Activated CD8-positive, alpha-beta memory T cell treated with anti-CD3 and anti-CD28 coated beads, Interleukin-2, amount 10 ng/mL, durations not matched to agents 7 days and 5 days (primary cell): ENCODE results near the gene AHCY. TPM values are rescaled to one million over a fixed set of nuclear protein-coding genes. Genes with fewer than 3 reads are reported as not detected.
"Not testable (repeated sequence)": the region's sequence is repeated elsewhere in the genome, so short reads cannot be mapped to it uniquely, and the experiment has no call there.

Experiments used
- ATAC-seq: fragments of 150-1000 bp; cut with Tn5 transposase; one replicate; pipeline ENCODE4 v1.10.0; 2021; ENCODE audit warnings: moderate library complexity
- CTCF ChIA-PET: fragments of 350-600 bp; sonication (Branson Sonifier 250); formaldehyde crosslinking; loops from one replicate; lab custom pipeline; 2021; ENCODE audit warnings: antibody characterized with exemption; lab: Charles Lee
- DNase-seq: peaks from one replicate; pipeline ENCODE4 v3.0.0-alpha.2; 2020
- H3K27ac Mint-ChIP-seq: one replicate; pipeline ENCODE4 v1.8.0; 2021; ENCODE audit warnings: mild to moderate bottlenecking, mixed read lengths
- H3K27me3 Mint-ChIP-seq: one replicate; pipeline ENCODE4 v1.8.0; 2021; ENCODE audit warnings: mixed read lengths
- H3K36me3 Mint-ChIP-seq: one replicate; pipeline ENCODE4 v1.8.0; 2021; ENCODE audit warnings: mild to moderate bottlenecking, mixed read lengths
- H3K4me1 Mint-ChIP-seq: one replicate; pipeline ENCODE4 v1.8.0; 2021; ENCODE audit warnings: mixed read lengths
- H3K4me3 Mint-ChIP-seq: one replicate; pipeline ENCODE4 v1.8.0; 2021; ENCODE audit warnings: mild to moderate bottlenecking, moderate library complexity, mixed read lengths
- H3K9me3 Mint-ChIP-seq: one replicate; pipeline ENCODE4 v1.8.0; 2022; ENCODE audit warnings: low read depth, mixed read lengths
- total RNA-seq, 2 experiments: library from RNA; stranded (reverse); gene quantifications; one replicate each; pipeline ENCODE4 v1.2.3, GENCODE V29; 2021

AHCY gene
- 10 to 100 TPM; 74.3 to 95.5 TPM for total RNA-seq

- H3K9me3 Mint-ChIP-seq: no peaks in the 10 kb centered on the region
- H3K27me3 Mint-ChIP-seq: peaks cover 7% of the 10 kb centered on the region
- peaks cover 25% of the 10 kb centered on the region for H3K4me1 Mint-ChIP-seq
- H3K27ac Mint-ChIP-seq: peak within 1 kb of the TSS; percentile 86
- peaks cover 3% of the 10 kb centered on the region for H3K36me3 Mint-ChIP-seq
- DNase-seq (peak; percentile 97), ATAC-seq (peak; percentile 97)
- CTCF ChIA-PET: interaction anchor here (1.1 to 6.1 kb wide), 6 partner anchors 9 to 214 kb away, joined by 3 to 61 read pairs (median 5); partner anchors contain the start of genes DYNLRB1 and ITCH
- H3K4me3 Mint-ChIP-seq: peak within 1 kb of the TSS; percentile 84
These were observed at the start of gene AHCY for GRCh38 chr20:34302723-34303533. AHCY (minus strand) TSS chr20:34303355; CDS start chr20:34303270, 85 bp downstream.

GRCh38 chr20:34350095-34350494 is 46.9 kb upstream of the AHCY start:
- Mint-ChIP-seq H3K4me1 (peaks cover 11% of the 10 kb centered on the region), H3K27ac (no peak overlapping the region), H3K36me3 (no peaks in the 10 kb centered on the region), H3K4me3 (no peak overlapping the region), H3K27me3 (no peaks in the 10 kb centered on the region), H3K9me3 (no peaks in the 10 kb centered on the region)
- CTCF ChIA-PET: interaction anchor here (0.9 to 1.8 kb wide), 2 partner anchors 37 to 135 kb away, joined by 3 to 9 read pairs; no protein-coding TSS in a partner anchor
- ATAC-seq (peak; percentile 16), DNase-seq (no peak)

- Mint-ChIP-seq H3K4me3 (no peak overlapping the region), H3K27ac (no peak overlapping the region), H3K27me3 (no peaks in the 10 kb centered on the region), H3K36me3 (no peaks in the 10 kb centered on the region), H3K9me3 (no peaks in the 10 kb centered on the region), H3K4me1 (peaks cover 11% of the 10 kb centered on the region)
- no peak for DNase-seq
- CTCF ChIA-PET: interaction anchor here (1.3 to 1.6 kb wide), 2 partner anchors 16 to 35 kb away, joined by 3 to 5 read pairs; partner anchors contain the start of gene ITCH
- ATAC-seq: no peak
These were observed 44.4 kb upstream of the AHCY start for GRCh38 chr20:34347571-34347970.

- CTCF ChIA-PET, H3K27me3 Mint-ChIP-seq, H3K36me3 Mint-ChIP-seq, DNase-seq, H3K4me3 Mint-ChIP-seq, H3K27ac Mint-ChIP-seq, H3K9me3 Mint-ChIP-seq, ATAC-seq: not testable (repeated sequence)
- H3K4me1 Mint-ChIP-seq: peaks cover 11% of the 10 kb centered on the region
These were observed 43.3 kb upstream of the AHCY start for GRCh38 chr20:34346533-34346865.

- H3K27ac Mint-ChIP-seq, CTCF ChIA-PET: not testable (repeated sequence)
These were observed 42.8 kb upstream of the AHCY start for GRCh38 chr20:34345839-34346532.

GRCh38 chr20:34345402-34345736 is 42.2 kb upstream of the AHCY start:
- no peak overlapping the region for H3K27ac Mint-ChIP-seq
- H3K9me3 Mint-ChIP-seq: no peaks in the 10 kb centered on the region
- ATAC-seq: no peak
- no peaks in the 10 kb centered on the region for H3K27me3 Mint-ChIP-seq
- DNase-seq: no peak
- CTCF ChIA-PET: no interaction called here
- peaks cover 8% of the 10 kb centered on the region for H3K4me1 Mint-ChIP-seq
- H3K36me3 Mint-ChIP-seq: no peaks in the 10 kb centered on the region
- H3K4me3 Mint-ChIP-seq: no peak overlapping the region

More at GRCh38 chr20:34345839-34346532, 42.8 kb upstream of the AHCY start:
- H3K4me1 Mint-ChIP-seq: peaks cover 11% of the 10 kb centered on the region
- H3K4me3 Mint-ChIP-seq, H3K9me3 Mint-ChIP-seq, H3K36me3 Mint-ChIP-seq, ATAC-seq, DNase-seq, H3K27me3 Mint-ChIP-seq: not testable (repeated sequence)

- ATAC-seq (no peak), DNase-seq (no peak)
- Mint-ChIP-seq H3K9me3 (no peaks in the 10 kb centered on the region), H3K27me3 (no peaks in the 10 kb centered on the region), H3K27ac (no peak overlapping the region), H3K36me3 (no peaks in the 10 kb centered on the region), H3K4me3 (no peak overlapping the region), H3K4me1 (no peaks in the 10 kb centered on the region)
- CTCF ChIA-PET: no interaction called here
These were observed 41.1 kb upstream of the AHCY start for GRCh38 chr20:34344238-34344637.

GRCh38 chr20:34343458-34344211 is 40.5 kb upstream of the AHCY start:
- Mint-ChIP-seq H3K36me3 (no peaks in the 10 kb centered on the region), H3K4me3 (no peak overlapping the region), H3K27ac (no peak overlapping the region), H3K27me3 (no peaks in the 10 kb centered on the region), H3K9me3 (no peaks in the 10 kb centered on the region), H3K4me1 (no peaks in the 10 kb centered on the region)
- ATAC-seq (no peak), DNase-seq (no peak)
- CTCF ChIA-PET: no interaction called here

GRCh38 chr20:34341199-34341598 is 38.0 kb upstream of the AHCY start:
- not testable (repeated sequence) for H3K4me1 Mint-ChIP-seq, H3K36me3 Mint-ChIP-seq, H3K27me3 Mint-ChIP-seq, ATAC-seq, H3K9me3 Mint-ChIP-seq, DNase-seq, H3K4me3 Mint-ChIP-seq, H3K27ac Mint-ChIP-seq
- CTCF ChIA-PET: interaction anchor here (0.7 kb wide), 1 partner anchor 96 kb away, joined by 3 read pairs; no protein-coding TSS in a partner anchor

- not testable (repeated sequence) for H3K4me1 Mint-ChIP-seq, H3K4me3 Mint-ChIP-seq, H3K36me3 Mint-ChIP-seq, ATAC-seq, H3K27me3 Mint-ChIP-seq, H3K27ac Mint-ChIP-seq, H3K9me3 Mint-ChIP-seq, DNase-seq
- CTCF ChIA-PET: interaction anchor here (0.7 kb wide), 1 partner anchor 96 kb away, joined by 3 read pairs; no protein-coding TSS in a partner anchor
These were observed 37.6 kb upstream of the AHCY start for GRCh38 chr20:34340726-34341125.

GRCh38 chr20:34337982-34338726 is 35.0 kb upstream of the AHCY start:
- Mint-ChIP-seq H3K27me3 (no peaks in the 10 kb centered on the region), H3K9me3 (no peaks in the 10 kb centered on the region), H3K27ac (no peak overlapping the region), H3K4me3 (no peak overlapping the region), H3K36me3 (no peaks in the 10 kb centered on the region), H3K4me1 (peaks cover 5% of the 10 kb centered on the region)
- DNase-seq (no peak), ATAC-seq (no peak)
- CTCF ChIA-PET: interaction anchor here (0.9 to 2.1 kb wide), 2 partner anchors 26 to 200 kb away, joined by 3 to 9 read pairs; no protein-coding TSS in a partner anchor

GRCh38 chr20:34337544-34337943 is 34.4 kb upstream of the AHCY start:
- CTCF ChIA-PET: interaction anchor here (0.8 to 2.1 kb wide), 3 partner anchors 25 to 265 kb away, joined by 3 to 9 read pairs (median 3); no protein-coding TSS in a partner anchor
- DNase-seq (no peak), ATAC-seq (no peak)
- Mint-ChIP-seq H3K36me3 (no peaks in the 10 kb centered on the region), H3K9me3 (no peaks in the 10 kb centered on the region), H3K4me1 (peaks cover 5% of the 10 kb centered on the region), H3K4me3 (no peak overlapping the region), H3K27me3 (no peaks in the 10 kb centered on the region), H3K27ac (no peak overlapping the region)
